Diencephalon (tissue), 1 donor: ENCODE measurements around the gene FAM181A. TPM values are rescaled to one million over a fixed set of nuclear protein-coding genes. Genes with fewer than 3 reads are reported as not detected.

Experiments used
- small RNA-seq: library from RNA; depleted of rRNA; stranded (forward); fragments of <200 nt; gene quantifications from one replicate; pipeline ENCODE3, GENCODE V24; 2014
- total RNA-seq: library from RNA; depleted of rRNA; stranded (reverse); fragments of >200 nt; gene quantifications from one replicate; pipeline ENCODE4 v1.2.3, GENCODE V29; 2014

FAM181A gene
- total RNA-seq: 6.7 TPM

DNA sequence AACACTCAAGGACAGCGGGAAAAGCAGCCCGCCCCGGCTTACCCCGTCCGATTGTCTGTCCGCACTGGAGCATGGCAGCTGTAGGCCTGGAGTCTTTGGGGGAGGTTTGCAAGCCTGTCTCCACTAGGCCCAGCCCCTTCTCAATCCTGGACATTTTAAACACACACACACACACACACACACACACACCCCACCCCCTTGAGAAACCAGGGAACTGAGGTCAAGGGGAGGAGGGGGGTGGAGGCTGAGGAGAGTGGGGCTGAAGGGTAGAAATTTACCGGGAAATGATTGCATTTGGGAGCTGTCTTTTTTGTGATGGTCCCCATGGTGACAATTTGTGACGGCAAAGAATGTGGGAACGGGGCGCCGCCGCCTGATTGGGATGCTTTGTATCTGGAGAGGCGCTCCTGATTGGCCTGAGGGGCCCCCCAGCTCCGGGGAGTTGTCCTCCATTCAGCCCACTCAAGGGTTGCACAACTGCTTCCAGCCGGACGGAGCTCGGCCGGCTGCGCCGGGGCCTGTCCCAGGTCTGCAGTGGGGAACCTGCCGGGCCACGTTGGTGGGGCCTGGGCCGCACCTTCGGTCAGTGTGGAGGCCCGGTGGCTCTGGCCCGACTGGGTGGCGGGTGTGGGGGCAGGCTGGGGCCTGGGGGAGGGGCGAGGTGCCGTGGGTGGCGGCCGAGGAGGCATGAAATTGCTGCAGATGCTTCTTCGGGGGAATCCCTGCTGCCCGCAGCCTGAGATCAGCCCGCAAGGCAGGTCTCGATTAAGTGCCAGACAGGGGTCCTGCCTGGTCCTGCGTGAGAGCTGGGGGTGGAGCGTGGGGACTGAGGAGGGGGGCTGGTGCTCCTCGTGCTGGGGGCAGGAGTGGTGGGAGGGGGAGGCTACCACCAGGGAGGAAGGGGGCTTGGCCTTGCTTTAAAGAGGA, at the start of gene FAM181A:
TSS of gene FAM181A (plus strand) at position 472 of the 927 bp plus-strand sequence. CDS start 942 bp downstream, outside the sequence.

DNA sequence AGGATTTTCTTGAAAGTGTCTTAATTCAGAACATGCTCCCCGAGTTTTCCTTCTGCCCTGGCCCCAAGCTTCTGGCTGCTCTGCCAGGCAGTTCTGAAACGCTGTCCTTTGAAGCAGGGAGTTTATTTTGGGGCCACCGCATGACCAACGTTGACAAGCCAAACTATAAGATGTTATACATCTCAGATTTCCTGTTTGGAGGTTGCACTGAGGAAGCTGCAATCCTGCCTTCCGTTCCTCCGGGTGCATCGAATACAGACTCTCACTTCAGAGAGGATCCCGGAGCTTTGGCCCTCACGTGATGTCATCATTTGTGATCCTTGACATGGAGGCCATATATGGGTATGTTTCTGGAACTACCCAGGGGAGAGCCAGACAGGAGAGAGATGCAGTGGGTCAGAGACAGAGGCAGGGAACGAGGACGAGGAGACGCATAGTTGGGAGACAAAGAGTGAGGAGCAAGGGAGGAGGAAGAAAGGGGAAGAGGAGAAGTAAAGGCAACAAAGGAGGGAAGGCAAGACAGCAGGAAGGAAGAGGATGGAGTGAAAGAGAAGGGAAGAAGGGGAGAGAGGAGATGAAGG, 49.4 kb downstream of the FAM181A start, which contains the start of gene ASB2:
TSS of gene ASB2 (minus strand) at position 94 of the 581 bp plus-strand sequence. CDS start 12,031 bp downstream, outside the sequence.

Small RNAs within 50 kb of the gene (small RNA-seq; reads per million reads assigned to genes)
- gene MIR4506: not detected

Other genes starting within 250 kb of the FAM181A start
- 1.6 TPM for gene PRIMA1, start 138.9 kb upstream of the FAM181A start, total RNA-seq
- gene ASB2, start 49.2 kb downstream of the FAM181A start, total RNA-seq: 1.4 TPM
- gene CCDC197, start 70.0 kb downstream of the FAM181A start, total RNA-seq: not detected
- gene OTUB2, start 99.0 kb downstream of the FAM181A start, total RNA-seq: 11.3 TPM
- gene DDX24, start 153.9 kb downstream of the FAM181A start, total RNA-seq: 122 TPM
- 15.7 TPM for gene IFI27L1, start 154.0 kb downstream of the FAM181A start, total RNA-seq
- 24.2 TPM for gene IFI27, start 183.4 kb downstream of the FAM181A start, total RNA-seq
- gene IFI27L2, start 202.3 kb downstream of the FAM181A start, total RNA-seq: 33.9 TPM
- 11.8 TPM for gene PPP4R4, start 247.0 kb downstream of the FAM181A start, total RNA-seq